GM13976 (cell line): ENCODE measurements around the gene NIPAL3.
A peak's percentile ranks its signal among the peaks of the same experiment; 100 is the strongest.

ENCODE experiments used
- DNase-seq: peaks from one replicate; pipeline ENCODE4 v3.0.0; 2012; ENCODE audit warnings: low spot score
- in situ Hi-C: fragments of 300-500 bp; cut with MboI; formaldehyde crosslinking; loops from one replicate; pipeline ENCODE4 v1.12.0; 2022; ENCODE audit warnings: low sequenced_read_pairs, mixed read lengths, inconsistent platforms; ENCODE audit not compliant: unreplicated experiment
- TF ChIP-seq, protein P1 (sequence below): IDR thresholded peaks from 2 replicates; pipeline ENCODE4 v1.5.1; 2012; ENCODE audit warnings: borderline replicate concordance, mild to moderate bottlenecking; ENCODE audit not compliant: insufficient read depth; ENCODE audit errors: extremely low read depth, missing control alignments, control extremely low read depth

NIPAL3 gene

DNA sequence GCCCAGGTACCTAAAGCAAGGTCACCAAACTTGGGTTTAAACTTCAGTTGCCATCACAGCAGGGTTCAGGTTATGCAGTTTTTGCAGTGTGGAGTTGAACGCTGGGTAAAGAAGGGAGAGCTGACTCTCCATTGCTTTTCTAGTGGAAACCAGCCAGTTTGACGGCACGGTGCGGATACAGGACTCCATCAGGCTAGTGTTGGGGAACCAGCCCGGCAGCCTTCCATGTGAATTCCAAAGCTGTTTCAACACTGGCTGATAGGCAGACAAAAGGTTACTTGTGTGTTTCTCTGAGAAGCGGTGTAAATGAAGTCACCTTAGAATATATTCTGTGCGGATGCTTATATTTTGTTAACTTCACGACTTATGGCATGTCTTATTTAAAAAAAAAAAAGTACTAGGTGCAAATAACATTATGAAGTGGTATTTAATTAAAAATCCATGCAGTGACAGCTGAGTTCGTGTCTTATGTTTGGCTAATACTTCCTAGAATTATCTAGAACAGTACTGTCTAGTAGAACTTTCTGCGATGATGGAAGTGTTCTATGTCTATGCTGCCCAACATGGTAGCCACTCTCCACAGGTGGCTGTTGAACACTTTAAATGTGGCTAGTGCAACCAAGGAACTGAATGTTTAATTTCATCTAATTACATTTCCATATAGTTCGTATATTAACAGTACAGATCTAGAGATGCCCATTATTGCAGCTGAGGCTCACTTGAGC lies 57.1 kb downstream of the NIPAL3 start:
- TF ChIP-seq, protein P1, sequence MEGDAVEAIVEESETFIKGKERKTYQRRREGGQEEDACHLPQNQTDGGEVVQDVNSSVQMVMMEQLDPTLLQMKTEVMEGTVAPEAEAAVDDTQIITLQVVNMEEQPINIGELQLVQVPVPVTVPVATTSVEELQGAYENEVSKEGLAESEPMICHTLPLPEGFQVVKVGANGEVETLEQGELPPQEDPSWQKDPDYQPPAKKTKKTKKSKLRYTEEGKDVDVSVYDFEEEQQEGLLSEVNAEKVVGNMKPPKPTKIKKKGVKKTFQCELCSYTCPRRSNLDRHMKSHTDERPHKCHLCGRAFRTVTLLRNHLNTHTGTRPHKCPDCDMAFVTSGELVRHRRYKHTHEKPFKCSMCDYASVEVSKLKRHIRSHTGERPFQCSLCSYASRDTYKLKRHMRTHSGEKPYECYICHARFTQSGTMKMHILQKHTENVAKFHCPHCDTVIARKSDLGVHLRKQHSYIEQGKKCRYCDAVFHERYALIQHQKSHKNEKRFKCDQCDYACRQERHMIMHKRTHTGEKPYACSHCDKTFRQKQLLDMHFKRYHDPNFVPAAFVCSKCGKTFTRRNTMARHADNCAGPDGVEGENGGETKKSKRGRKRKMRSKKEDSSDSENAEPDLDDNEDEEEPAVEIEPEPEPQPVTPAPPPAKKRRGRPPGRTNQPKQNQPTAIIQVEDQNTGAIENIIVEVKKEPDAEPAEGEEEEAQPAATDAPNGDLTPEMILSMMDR: no peak
- DNase-seq: no peak
- in situ Hi-C loops: no loop called here

DNA sequence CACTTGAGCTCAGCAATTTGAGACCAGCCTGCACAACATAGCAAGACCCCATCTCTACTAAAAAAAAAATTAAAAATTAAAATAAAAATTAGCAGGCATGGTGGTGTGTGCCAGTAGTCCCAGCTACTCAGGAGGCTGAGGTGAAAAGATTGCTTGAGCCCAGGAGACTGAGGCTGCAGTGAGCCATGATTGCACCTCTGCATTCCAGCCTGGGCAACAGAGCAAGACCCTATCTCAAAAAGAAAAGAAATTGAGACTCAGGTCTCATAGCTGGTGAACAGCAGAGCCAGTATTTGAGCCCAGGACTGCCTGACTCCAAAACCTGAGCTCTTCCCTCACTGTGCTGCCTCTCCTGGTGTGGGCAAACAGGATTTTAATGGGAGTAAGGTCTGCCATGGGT lies 58.6 kb downstream of the NIPAL3 start:
- DNase-seq: no peak
- in situ Hi-C loops: no loop called here
- TF ChIP-seq, protein P1: no peak

DNA sequence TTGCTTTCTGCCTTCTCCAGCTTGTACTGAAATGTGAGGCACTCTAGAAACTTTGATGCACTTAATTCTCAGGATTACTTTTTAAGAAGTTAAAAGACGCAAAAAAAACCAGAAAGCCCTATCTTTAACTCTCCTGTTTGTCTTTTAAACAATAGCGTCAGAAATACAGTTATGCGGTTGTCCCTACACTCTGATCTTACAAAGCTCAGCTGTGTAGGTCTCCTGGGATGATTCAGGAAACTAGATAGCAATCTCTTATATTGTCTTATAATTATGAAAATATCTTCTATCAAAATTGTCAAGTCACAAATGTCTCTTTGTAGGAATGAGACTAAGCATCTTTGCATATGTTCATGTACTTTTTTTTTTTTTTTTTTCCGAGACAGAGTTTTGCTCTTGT lies 60.1 kb downstream of the NIPAL3 start:
- no peak for DNase-seq
- TF ChIP-seq, protein P1: no peak
- in situ Hi-C loops: no loop called here

DNA sequence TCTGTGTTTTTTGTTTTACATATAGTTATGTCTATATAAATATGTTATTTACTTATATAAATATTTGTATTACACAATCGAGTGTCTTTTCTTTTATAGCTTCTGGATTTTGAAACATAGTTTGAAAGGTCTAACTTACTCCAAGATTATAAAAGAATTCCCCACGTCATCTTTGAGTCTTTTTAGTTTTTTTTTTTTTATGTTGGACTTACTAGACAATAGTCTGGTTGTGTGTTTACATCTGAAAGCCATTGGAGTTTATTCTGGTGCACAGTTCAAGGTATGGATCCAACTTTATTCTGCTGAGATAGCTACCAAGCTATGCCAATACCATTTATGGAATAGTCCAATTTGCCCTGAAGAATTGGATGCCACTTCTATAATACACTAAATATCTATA lies 61.0 kb downstream of the NIPAL3 start:
- TF ChIP-seq, protein P1: no peak
- in situ Hi-C loops: no loop called here

DNA sequence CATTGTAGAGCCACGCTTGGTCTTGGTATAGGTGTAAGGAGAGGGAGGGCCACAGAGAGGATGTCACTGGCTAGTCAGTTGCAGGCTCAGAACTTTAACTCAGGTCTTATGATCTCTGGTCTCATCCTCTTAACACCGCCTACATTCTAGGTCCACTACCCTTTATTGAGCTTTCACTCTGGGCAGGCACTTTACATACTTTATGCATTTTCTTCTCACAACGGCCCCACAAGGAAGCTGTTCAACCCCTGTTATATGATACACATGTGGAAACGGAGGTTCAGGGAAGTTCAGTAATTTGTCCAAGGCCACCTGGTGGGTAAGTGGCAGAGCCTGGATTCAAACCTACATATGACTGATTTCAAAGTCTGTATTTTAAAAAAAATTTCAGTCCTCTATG lies 61.7 kb downstream of the NIPAL3 start:
- DNase-seq: no peak
- TF ChIP-seq, protein P1: no peak
- in situ Hi-C loops: no loop called here

More for the DNA sequence above, 61.0 kb downstream of the NIPAL3 start:
- no peak for DNase-seq

DNA sequence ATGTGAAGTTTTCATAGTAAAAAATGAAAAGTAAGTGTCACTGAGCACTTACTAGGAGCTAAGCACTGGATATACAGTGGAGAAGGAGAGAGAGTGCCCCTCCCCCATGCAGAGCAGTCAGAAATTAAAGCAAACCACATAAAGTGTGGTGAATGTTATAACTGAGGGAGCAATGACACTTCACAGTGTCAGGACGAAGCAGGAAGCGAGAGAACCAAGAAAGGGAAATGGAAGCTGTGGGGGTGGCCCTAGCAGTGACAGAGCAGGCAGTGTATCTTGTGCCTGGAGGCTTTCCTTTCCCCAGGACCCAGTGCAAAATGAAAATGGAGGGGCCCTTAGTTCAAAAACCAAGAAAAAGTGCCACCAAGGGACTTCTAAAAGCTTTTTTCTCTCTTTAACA lies 65.5 kb downstream of the NIPAL3 start:
- in situ Hi-C loops: no loop called here
- TF ChIP-seq, protein P1: no peak
- peak; percentile 79 for DNase-seq
